Kidney (tissue), 14 donors: Measurements from ENCODE around the gene SCLT1. TPM values are rescaled to one million over a fixed set of nuclear protein-coding genes. Genes with fewer than 3 reads are reported as not detected.

Experiments
- DNase-seq, 5 donors: peaks; one replicate each; pipeline ENCODE4 v3.0.0-alpha.2; 2013 to 2020
- FAIRE-seq: peaks from 2 replicates; lab custom pipeline; 2012; peaks lifted over from hg19 to GRCh38; lab: Jason Lieb, UNC
- H3K27ac ChIP-seq, 2 donors: one replicate each; pipeline ENCODE4 v1.7.0; 2013; ENCODE audit warnings: low read depth in 2 of 2, low read length in 2 of 2, inconsistent platforms in 1 of 2
- H3K27me3 ChIP-seq: one replicate; pipeline ENCODE4 v1.7.1; 2013; ENCODE audit warnings: low read length, inconsistent platforms; ENCODE audit not compliant: control insufficient read depth, insufficient read depth
- H3K36me3 ChIP-seq, 3 donors: one replicate each; pipeline versions ENCODE4 v1.7.0 to v1.7.1; 2013; ENCODE audit warnings: low read length in 3 of 3, control low read depth in 1 of 3, inconsistent platforms in 1 of 3; ENCODE audit not compliant: insufficient read depth in 3 of 3, control insufficient read depth in 2 of 3
- H3K4me1 ChIP-seq, 3 donors: one replicate each; pipeline versions ENCODE4 v1.7.0 to v1.7.1; 2013; ENCODE audit warnings: low read length in 3 of 3, inconsistent platforms in 1 of 3, low read depth in 1 of 3; ENCODE audit not compliant: control insufficient read depth in 2 of 3, insufficient read depth in 2 of 3
- H3K4me3 ChIP-seq, 3 donors: one replicate each; pipeline versions ENCODE4 v1.7.0 to v1.8.1; 2013; ENCODE audit warnings: low read length in 3 of 3, control low read depth in 1 of 3, inconsistent platforms in 1 of 3
- H3K9ac ChIP-seq, 3 donors: one replicate each; pipeline versions ENCODE4 v1.7.0 to v1.7.1; 2013; ENCODE audit warnings: low read length in 3 of 3, control low read depth in 1 of 3, inconsistent platforms in 1 of 3
- H3K9me3 ChIP-seq, 3 donors: one replicate each; pipeline versions ENCODE4 v1.7.0 to v1.7.1; 2013; ENCODE audit warnings: low read length in 3 of 3, control low read depth in 1 of 3, inconsistent platforms in 1 of 3; ENCODE audit not compliant: control insufficient read depth in 2 of 3, insufficient read depth in 1 of 3
- intact Hi-C: fragments of 100-400 bp; cut with DNase I; formaldehyde crosslinking; loops from one replicate; pipeline ENCODE4 v1.11.1; 2022
- polyA plus RNA-seq: library from polyadenylated mRNA; stranded (reverse); fragments of 350-450 nt; fragmentation: Illumina TruSeq; extraction: RNeasy Lipid Tissue Mini Kit (QIAGEN cat#74804); gene quantifications from one replicate; pipeline ENCODE4 v1.2.3, GENCODE V29; 2014; ENCODE audit warnings: low read depth, low replicate concordance; ENCODE audit not compliant: insufficient read depth
- total RNA-seq: library from RNA; stranded (reverse); fragmentation: NEBNext Ultra II Directional; extraction: Animal tissue kit (Norgen Biotek cat#: 25700); gene quantifications from one replicate; pipeline ENCODE4 v1.2.1, GENCODE V29; 2021
- TF ChIP-seq, protein P1 (sequence below): IDR thresholded peaks from 3 replicates; pipeline ENCODE4 v1.5.1; 2012; ENCODE audit warnings: mild to moderate bottlenecking, moderate library complexity, borderline replicate concordance; ENCODE audit not compliant: insufficient read depth; ENCODE audit errors: extremely low read depth
- donor health status: control.
- donor health status: control.
- donor health status: control.
- donor health status: control.
- donor health status: control.
- donor health status: DM: yes; HTN: yes; CAD: no.
- donor health status: Normal renal cell carcinoma (clear cell type).

The SCLT1 gene
- total and polyA plus RNA-seq, 2 donors from 2014 or later: 3.0 to 16.0 TPM

- FAIRE-seq (no peak), DNase-seq (no peak)
- Histone ChIP-seq H3K27ac (no peak overlapping the region), H3K4me3 (no peak overlapping the region), H3K9ac (no peak overlapping the region), H3K27me3 (no peaks in the 10 kb centered on the region), H3K4me1 (no peaks in the 10 kb centered on the region), H3K36me3 (peaks cover 0 to 5% (median 0%) of the 10 kb centered on the region in 3 donors), H3K9me3 (peaks cover 0 to under 1% (median 0%) of the 10 kb centered on the region in 3 donors)
- intact Hi-C loops: no loop called here
- TF ChIP-seq, protein P1, sequence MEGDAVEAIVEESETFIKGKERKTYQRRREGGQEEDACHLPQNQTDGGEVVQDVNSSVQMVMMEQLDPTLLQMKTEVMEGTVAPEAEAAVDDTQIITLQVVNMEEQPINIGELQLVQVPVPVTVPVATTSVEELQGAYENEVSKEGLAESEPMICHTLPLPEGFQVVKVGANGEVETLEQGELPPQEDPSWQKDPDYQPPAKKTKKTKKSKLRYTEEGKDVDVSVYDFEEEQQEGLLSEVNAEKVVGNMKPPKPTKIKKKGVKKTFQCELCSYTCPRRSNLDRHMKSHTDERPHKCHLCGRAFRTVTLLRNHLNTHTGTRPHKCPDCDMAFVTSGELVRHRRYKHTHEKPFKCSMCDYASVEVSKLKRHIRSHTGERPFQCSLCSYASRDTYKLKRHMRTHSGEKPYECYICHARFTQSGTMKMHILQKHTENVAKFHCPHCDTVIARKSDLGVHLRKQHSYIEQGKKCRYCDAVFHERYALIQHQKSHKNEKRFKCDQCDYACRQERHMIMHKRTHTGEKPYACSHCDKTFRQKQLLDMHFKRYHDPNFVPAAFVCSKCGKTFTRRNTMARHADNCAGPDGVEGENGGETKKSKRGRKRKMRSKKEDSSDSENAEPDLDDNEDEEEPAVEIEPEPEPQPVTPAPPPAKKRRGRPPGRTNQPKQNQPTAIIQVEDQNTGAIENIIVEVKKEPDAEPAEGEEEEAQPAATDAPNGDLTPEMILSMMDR: no peak
Observed at GRCh38 chr4:128986019-128986418, 107.3 kb downstream of the SCLT1 start.

DNA sequence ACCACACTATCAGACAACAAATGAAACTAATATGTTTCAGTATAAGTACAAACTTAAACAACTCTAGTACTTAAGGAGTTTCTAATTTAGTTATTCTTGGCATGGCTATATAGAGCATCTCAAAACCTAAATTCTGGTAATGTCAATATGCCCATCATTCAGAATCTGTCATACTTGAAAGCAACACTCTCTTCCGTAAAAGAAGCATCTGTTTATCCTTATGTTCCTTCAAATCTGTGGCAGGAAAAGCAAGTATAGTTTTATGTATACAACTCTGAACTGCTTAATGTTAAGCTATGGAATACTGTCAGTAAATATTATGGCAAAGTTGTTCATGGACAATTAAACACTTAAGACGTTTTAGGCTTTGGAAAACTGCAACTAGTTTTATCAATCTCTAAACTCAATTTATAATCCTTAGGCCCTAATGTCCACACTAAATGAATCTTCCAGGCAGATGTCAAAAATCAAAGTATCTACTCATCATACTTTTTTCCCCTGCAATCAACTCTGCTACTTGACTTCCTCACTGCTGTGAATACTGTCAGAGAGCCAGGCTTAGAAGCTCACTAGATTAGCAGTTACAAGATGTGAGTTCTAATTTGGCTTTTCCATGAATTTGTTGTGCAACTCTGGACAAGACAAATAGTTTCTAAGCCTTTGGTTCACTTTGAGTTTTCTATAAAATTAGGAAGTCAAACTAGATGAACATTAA lies 109.4 kb downstream of the SCLT1 start:
- Histone ChIP-seq H3K4me3 (no peak overlapping the region), H3K9ac (no peak overlapping the region), H3K9me3 (no peaks in the 10 kb centered on the region), H3K36me3 (peaks cover 0 to 5% (median 0%) of the 10 kb centered on the region in 3 donors), H3K27ac (no peak overlapping the region), H3K4me1 (no peaks in the 10 kb centered on the region), H3K27me3 (no peaks in the 10 kb centered on the region)
- intact Hi-C loops: no loop called here
- TF ChIP-seq, protein P1: no peak
- FAIRE-seq (no peak), DNase-seq (no peak)

- Histone ChIP-seq H3K36me3 (no peaks in the 10 kb centered on the region), H3K9ac (no peak overlapping the region), H3K27me3 (no peaks in the 10 kb centered on the region), H3K9me3 (no peaks in the 10 kb centered on the region), H3K4me1 (no peaks in the 10 kb centered on the region), H3K27ac (no peak overlapping the region), H3K4me3 (no peak overlapping the region)
- no peak for FAIRE-seq
- DNase-seq: no peak
- intact Hi-C loops: no loop called here
- TF ChIP-seq, protein P1: no peak
Observed at GRCh38 chr4:128981377-128981776, 112.0 kb downstream of the SCLT1 start.
